Activated CD4-positive, alpha-beta T cell treated with anti-CD3 and anti-CD28 coated beads, Interleukin-2, Interleukin-6, amounts not matched to agents 100 ng/mL and 50 ng/mL, durations not matched to agents 16 hours and 8 hours (primary cell): ENCODE measurements around the gene ATF3.
A peak's percentile ranks its signal among the peaks of the same experiment; 100 is the strongest.
"Not testable (repeated sequence)": the region's sequence is repeated elsewhere in the genome, so short reads cannot be mapped to it uniquely, and the experiment has no call there.

ENCODE experiments used
- DNase-seq: peaks from one replicate; pipeline ENCODE4 v3.0.0-alpha.2; 2020

ATF3 gene

GRCh38 chr1:212655668-212656440 lies 47.3 kb downstream of the ATF3 start:
- no peak for DNase-seq

- DNase-seq = peak; percentile 34
Observed at GRCh38 chr1:212656730-212657129, 48.2 kb downstream of the ATF3 start.

GRCh38 chr1:212658250-212658649 lies 49.7 kb downstream of the ATF3 start:
- DNase-seq = not testable (repeated sequence)

- DNase-seq = no peak
Observed at GRCh38 chr1:212664409-212665199, 56.0 kb downstream of the ATF3 start.

- DNase-seq = peak; percentile 93
Observed at GRCh38 chr1:212665241-212666115, 56.9 kb downstream of the ATF3 start.

- no peak for DNase-seq
Observed at GRCh38 chr1:212666116-212666775, 57.7 kb downstream of the ATF3 start.

- DNase-seq = peak; percentile 59
Observed at GRCh38 chr1:212667223-212668139, 58.9 kb downstream of the ATF3 start.

- DNase-seq = no peak
Observed at GRCh38 chr1:212668477-212668876, 59.9 kb downstream of the ATF3 start.

- no peak for DNase-seq
Observed at GRCh38 chr1:212669102-212669501, 60.5 kb downstream of the ATF3 start.

- no peak for DNase-seq
Observed at GRCh38 chr1:212669600-212669999, 61.0 kb downstream of the ATF3 start.

- no peak for DNase-seq
Observed at GRCh38 chr1:212670301-212670700, 61.7 kb downstream of the ATF3 start.
